Spleen (tissue), 7 donors: ENCODE measurements around the gene ABCA9.

Experiments used
- POLR2AphosphoS5 ChIP-seq, 3 donors: sonication (generic); formaldehyde crosslinking; IDR thresholded peaks; one replicate each; pipeline ENCODE4 v1.5.1; 2017; ENCODE audit warnings: antibody characterized with exemption in 3 of 3
- TF ChIP-seq, protein P1 (sequence below), 11 experiments: fragments of 200-600 bp in 7 of 11; fragments of 450-650 bp in 4 of 11; sonication (generic) in 4 of 11; IDR thresholded peaks in 8 of 11; conservative IDR thresholded peaks in 3 of 11; 1 replicate in 7 of 11; 2 replicates in 4 of 11; pipeline versions ENCODE4 v1.4.0 to v1.8.0; 2016 to 2021; ENCODE audit warnings: antibody characterized with exemption in 11 of 11, inconsistent platforms in 4 of 11, mild to moderate bottlenecking in 1 of 11
- donor health status: DM: no; HTN: no; CAD: no; lungs with moderate emphysema.
- donor health status: DM: no; HTN: no; CAD: no.
- donor health status: DM: no; HTN: no; CAD: no.

DNA sequence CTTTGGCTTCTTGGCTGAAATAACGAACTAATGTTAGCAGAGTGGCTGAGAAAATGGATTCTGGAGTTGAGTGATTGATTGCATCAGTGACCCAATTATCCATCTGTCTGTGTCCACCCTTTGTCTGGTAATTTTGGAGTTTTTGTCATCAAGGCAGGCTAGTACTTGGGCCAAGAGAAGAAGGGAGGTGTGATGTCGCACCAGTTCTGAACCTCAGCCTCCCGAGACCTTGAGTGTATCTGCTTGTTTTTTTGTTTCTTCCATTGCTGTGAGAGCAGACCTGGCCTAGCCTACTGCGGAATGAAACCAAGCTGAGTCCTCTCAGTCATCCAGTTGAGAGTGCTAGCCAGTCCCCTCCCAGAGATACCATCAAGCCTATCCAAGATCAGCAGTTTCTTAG is 110.0 kb downstream of the ABCA9 start:
- TF ChIP-seq, protein P1, sequence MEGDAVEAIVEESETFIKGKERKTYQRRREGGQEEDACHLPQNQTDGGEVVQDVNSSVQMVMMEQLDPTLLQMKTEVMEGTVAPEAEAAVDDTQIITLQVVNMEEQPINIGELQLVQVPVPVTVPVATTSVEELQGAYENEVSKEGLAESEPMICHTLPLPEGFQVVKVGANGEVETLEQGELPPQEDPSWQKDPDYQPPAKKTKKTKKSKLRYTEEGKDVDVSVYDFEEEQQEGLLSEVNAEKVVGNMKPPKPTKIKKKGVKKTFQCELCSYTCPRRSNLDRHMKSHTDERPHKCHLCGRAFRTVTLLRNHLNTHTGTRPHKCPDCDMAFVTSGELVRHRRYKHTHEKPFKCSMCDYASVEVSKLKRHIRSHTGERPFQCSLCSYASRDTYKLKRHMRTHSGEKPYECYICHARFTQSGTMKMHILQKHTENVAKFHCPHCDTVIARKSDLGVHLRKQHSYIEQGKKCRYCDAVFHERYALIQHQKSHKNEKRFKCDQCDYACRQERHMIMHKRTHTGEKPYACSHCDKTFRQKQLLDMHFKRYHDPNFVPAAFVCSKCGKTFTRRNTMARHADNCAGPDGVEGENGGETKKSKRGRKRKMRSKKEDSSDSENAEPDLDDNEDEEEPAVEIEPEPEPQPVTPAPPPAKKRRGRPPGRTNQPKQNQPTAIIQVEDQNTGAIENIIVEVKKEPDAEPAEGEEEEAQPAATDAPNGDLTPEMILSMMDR (IDR thresholded peaks at IDR 0.05 in 8 of 11, conservative IDR thresholded peaks at IDR 0.05 in 3 of 11): no peak
- no peak for TF ChIP-seq POLR2AphosphoS5 (IDR thresholded peaks at IDR 0.05)
